A549 (cell line): ENCODE results near the gene COBLL1.

Experiments
- BHLHE40 ChIP-seq: IDR thresholded peaks from 2 replicates; pipeline ENCODE4 v1.6.1; 2012; ENCODE audit warnings: low read depth, low read length, inconsistent platforms
- CBX2 ChIP-seq: fragments of 200-600 bp; sonication (generic); IDR thresholded peaks from 2 replicates; pipeline ENCODE4 v1.6.1; 2016; ENCODE audit warnings: low read depth, mild to moderate bottlenecking, borderline replicate concordance
- EP300 ChIP-seq, 2 experiments: fragments of >200 bp; sonication (Bioruptor Twin); formaldehyde crosslinking; IDR thresholded peaks; 2 replicates in 1 of 2; 3 replicates in 1 of 2; pipeline ENCODE4 v1.6.1; 2016 to 2017
- JUN ChIP-seq, 2 experiments: fragments of >200 bp; sonication (Bioruptor Twin); formaldehyde crosslinking; IDR thresholded peaks; 2 replicates in 1 of 2; 3 replicates in 1 of 2; pipeline ENCODE4 v1.6.1; 2016 to 2017
- MAFK ChIP-seq: fragments of 450-650 bp; IDR thresholded peaks from 2 replicates; pipeline ENCODE4 v1.6.1; 2014; ENCODE audit not compliant: partially characterized antibody
- MAZ ChIP-seq: fragments of 150-350 bp; IDR thresholded peaks from 2 replicates; pipeline ENCODE4 v1.6.1; 2014; ENCODE audit warnings: antibody characterized with exemption, low read depth, low read length, borderline replicate concordance
- POLR2A ChIP-seq: IDR thresholded peaks from 2 replicates; pipeline ENCODE4 v1.6.1; 2012; ENCODE audit warnings: mild to moderate bottlenecking, low read length
- SMC3 ChIP-seq: fragments of >200 bp; sonication (Bioruptor Twin); formaldehyde crosslinking; IDR thresholded peaks from 3 replicates; pipeline ENCODE4 v1.6.1; 2018; ENCODE audit warnings: inconsistent platforms
- TF ChIP-seq, protein P1 (sequence below): fragments of >200 bp; sonication (Bioruptor Twin); formaldehyde crosslinking; IDR thresholded peaks from 3 replicates; pipeline ENCODE4 v1.5.1; 2016
- TF ChIP-seq, protein P2 (sequence below): IDR thresholded peaks from 2 replicates; pipeline ENCODE4 v1.6.1; 2012; ENCODE audit warnings: low read depth, borderline replicate concordance
- TF ChIP-seq, protein P3 (sequence below): fragments of 450-650 bp; IDR thresholded peaks from 2 replicates; pipeline ENCODE4 v1.6.1; 2014; ENCODE audit warnings: antibody characterized with exemption

DNA sequence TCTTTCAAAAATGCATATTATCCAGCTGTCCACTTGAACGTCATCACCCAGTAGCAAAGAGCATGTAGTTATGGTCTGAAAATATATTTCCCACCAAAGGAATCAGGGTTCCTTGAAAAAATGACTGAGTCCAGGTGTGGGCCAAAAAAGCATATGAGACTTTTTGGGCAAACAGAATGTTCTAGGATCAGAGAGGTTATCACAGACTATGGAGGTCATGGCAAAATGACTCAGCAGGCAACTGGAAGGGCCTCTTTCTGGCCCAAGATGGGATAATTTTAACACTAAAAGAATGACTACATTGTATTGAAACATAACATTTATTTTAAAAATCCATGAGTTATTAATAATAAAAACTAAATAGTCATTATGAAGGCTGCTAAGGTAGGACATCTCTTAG is 77.1 kb downstream of the COBLL1 start:
- TF ChIP-seq MAFK, result no peak
- TF ChIP-seq, protein P1, sequence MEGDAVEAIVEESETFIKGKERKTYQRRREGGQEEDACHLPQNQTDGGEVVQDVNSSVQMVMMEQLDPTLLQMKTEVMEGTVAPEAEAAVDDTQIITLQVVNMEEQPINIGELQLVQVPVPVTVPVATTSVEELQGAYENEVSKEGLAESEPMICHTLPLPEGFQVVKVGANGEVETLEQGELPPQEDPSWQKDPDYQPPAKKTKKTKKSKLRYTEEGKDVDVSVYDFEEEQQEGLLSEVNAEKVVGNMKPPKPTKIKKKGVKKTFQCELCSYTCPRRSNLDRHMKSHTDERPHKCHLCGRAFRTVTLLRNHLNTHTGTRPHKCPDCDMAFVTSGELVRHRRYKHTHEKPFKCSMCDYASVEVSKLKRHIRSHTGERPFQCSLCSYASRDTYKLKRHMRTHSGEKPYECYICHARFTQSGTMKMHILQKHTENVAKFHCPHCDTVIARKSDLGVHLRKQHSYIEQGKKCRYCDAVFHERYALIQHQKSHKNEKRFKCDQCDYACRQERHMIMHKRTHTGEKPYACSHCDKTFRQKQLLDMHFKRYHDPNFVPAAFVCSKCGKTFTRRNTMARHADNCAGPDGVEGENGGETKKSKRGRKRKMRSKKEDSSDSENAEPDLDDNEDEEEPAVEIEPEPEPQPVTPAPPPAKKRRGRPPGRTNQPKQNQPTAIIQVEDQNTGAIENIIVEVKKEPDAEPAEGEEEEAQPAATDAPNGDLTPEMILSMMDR, result no peak
- TF ChIP-seq SMC3, result no peak
- TF ChIP-seq, protein P2, sequence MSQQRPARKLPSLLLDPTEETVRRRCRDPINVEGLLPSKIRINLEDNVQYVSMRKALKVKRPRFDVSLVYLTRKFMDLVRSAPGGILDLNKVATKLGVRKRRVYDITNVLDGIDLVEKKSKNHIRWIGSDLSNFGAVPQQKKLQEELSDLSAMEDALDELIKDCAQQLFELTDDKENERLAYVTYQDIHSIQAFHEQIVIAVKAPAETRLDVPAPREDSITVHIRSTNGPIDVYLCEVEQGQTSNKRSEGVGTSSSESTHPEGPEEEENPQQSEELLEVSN, result no peak
- no peak for TF ChIP-seq JUN (IDR thresholded peaks at IDR 0.05)
- no peak for TF ChIP-seq MAZ
- TF ChIP-seq EP300 (IDR thresholded peaks at IDR 0.05), result no peak
- no peak for TF ChIP-seq BHLHE40
- TF ChIP-seq, protein P3, sequence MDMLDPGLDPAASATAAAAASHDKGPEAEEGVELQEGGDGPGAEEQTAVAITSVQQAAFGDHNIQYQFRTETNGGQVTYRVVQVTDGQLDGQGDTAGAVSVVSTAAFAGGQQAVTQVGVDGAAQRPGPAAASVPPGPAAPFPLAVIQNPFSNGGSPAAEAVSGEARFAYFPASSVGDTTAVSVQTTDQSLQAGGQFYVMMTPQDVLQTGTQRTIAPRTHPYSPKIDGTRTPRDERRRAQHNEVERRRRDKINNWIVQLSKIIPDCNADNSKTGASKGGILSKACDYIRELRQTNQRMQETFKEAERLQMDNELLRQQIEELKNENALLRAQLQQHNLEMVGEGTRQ, result no peak
- TF ChIP-seq CBX2, result no peak
- TF ChIP-seq POLR2A, result no peak
